Lower leg skin (tissue), 4 donors: Measurements from ENCODE around the gene KRT23. TPM values are rescaled to one million over a fixed set of nuclear protein-coding genes. Genes with fewer than 3 reads are reported as not detected.

ENCODE experiments used
- DNase-seq, 2 donors: peaks; one replicate each; pipeline ENCODE4 v3.0.0-alpha.2; 2019; ENCODE audit warnings: low spot score in 2 of 2
- H3K4me3 ChIP-seq: fragments of 200-600 bp; sonication (generic); 2 replicates; pipeline ENCODE4 v1.5.1; 2017; ENCODE audit warnings: mild to moderate bottlenecking, low read depth; ENCODE audit not compliant: poor library complexity, severe bottlenecking
- POLR2A ChIP-seq, 2 donors: fragments of 450-650 bp; IDR thresholded peaks; one replicate each; pipeline ENCODE4 v1.6.1; 2016 to 2017; ENCODE audit warnings: antibody characterized with exemption in 2 of 2, mild to moderate bottlenecking in 1 of 2, moderate library complexity in 1 of 2
- WGBS, 2 donors: methylation state at CpG; one replicate each; pipeline ENCODE4 v1.1.5; 2018; 5-methylcytosine and 5-hydroxymethylcytosine counted together
- intact Hi-C: fragments of 100-400 bp; cut with DNase I; formaldehyde crosslinking; loops from one replicate; pipeline ENCODE4 v1.15.0; 2023; ENCODE audit warnings: low total_unique reads
- total RNA-seq, 4 donors: library from RNA; depleted of rRNA; stranded (reverse); fragments of >200 nt; gene quantifications; one replicate each; pipeline ENCODE4 v1.1.0, GENCODE V29; 2016
- TF ChIP-seq, protein P1 (sequence below), 3 donors: fragments of 450-650 bp; IDR thresholded peaks; one replicate each; pipeline ENCODE4 v1.5.1; 2016; ENCODE audit warnings: antibody characterized with exemption in 3 of 3, mild to moderate bottlenecking in 3 of 3, moderate library complexity in 2 of 3

KRT23 gene
- total RNA-seq, 4 donors from 2014 or later = 302 to 577 (median 454) TPM

DNA sequence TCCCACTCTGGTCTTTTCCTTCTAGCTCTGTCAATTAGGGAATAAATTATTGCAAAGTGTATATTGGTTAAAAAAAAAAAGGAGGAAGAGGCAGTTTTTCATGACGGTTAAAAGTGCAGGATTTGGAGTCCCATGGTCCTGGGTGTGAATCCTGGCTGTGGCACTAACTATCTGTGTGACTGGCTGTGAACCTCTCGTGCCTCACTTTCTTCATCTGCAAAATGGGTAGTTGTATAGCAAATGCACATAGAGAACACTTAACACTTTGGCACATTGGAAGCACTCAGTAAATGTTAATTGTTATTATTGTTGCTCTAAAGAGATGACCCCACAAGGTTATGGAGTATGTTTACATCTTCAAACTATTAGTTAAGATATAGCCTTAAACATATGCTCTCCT lies 10.5 kb upstream of the KRT23 start:
- intact Hi-C loops = no loop called here
- TF ChIP-seq, protein P1, sequence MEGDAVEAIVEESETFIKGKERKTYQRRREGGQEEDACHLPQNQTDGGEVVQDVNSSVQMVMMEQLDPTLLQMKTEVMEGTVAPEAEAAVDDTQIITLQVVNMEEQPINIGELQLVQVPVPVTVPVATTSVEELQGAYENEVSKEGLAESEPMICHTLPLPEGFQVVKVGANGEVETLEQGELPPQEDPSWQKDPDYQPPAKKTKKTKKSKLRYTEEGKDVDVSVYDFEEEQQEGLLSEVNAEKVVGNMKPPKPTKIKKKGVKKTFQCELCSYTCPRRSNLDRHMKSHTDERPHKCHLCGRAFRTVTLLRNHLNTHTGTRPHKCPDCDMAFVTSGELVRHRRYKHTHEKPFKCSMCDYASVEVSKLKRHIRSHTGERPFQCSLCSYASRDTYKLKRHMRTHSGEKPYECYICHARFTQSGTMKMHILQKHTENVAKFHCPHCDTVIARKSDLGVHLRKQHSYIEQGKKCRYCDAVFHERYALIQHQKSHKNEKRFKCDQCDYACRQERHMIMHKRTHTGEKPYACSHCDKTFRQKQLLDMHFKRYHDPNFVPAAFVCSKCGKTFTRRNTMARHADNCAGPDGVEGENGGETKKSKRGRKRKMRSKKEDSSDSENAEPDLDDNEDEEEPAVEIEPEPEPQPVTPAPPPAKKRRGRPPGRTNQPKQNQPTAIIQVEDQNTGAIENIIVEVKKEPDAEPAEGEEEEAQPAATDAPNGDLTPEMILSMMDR (IDR thresholded peaks at IDR 0.05) = no peak
- TF ChIP-seq POLR2A (IDR thresholded peaks at IDR 0.05) = no peak
- 77 to 79% methylated on average over 2 of the region's 2 CpGs for WGBS, 2 donors

DNA sequence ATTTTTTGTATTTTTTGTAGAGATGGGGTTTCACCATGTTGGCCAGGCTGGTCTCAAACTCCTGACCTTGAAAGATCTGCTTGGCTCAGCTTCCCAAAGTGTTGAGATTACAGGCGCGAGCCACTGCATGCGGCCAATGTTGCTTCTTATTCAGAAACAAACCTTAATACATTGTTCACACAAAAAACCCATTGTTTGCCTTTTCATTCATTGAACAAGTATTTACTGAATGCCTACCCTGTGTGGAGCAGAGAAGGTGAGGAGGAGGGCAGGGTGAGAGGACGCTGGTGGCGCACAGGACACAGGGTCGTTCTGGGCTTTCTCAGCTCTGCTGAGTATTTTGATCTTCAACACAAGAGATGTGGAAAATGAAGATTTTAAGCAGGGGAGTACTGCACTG lies 8.0 kb upstream of the KRT23 start:
- intact Hi-C loops = no loop called here
- no peak overlapping the region for H3K4me3 ChIP-seq
- no peak for DNase-seq
- TF ChIP-seq POLR2A (IDR thresholded peaks at IDR 0.05) = no peak
- TF ChIP-seq, protein P1 (IDR thresholded peaks at IDR 0.05) = no peak
- WGBS, 2 donors = 73 to 91% methylated on average over 6 of the region's 6 CpGs

More for the DNA sequence above, 10.5 kb upstream of the KRT23 start:
- no peak overlapping the region for H3K4me3 ChIP-seq
- DNase-seq = no peak

DNA sequence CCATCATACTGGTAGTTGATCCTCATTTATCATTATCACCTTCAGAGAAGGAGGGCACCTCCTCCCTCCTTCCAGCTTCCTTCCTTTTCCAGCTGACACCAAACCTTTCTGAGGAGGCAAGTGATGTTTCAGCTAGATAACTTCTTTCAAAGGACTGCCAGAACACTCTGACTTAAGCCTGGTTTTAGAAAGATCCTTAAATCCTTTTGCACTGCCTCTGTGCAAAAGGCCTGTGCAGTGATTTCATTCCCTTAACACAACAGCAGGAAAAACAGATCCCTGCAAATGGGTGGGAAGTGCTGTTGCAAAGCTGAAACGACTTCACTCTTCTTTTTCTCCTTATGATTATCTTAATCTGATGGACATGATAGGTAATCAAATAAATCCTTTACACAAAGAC lies 7.1 kb upstream of the KRT23 start:
- TF ChIP-seq, protein P1 (IDR thresholded peaks at IDR 0.05) = no peak
- no peak for TF ChIP-seq POLR2A (IDR thresholded peaks at IDR 0.05)

DNA sequence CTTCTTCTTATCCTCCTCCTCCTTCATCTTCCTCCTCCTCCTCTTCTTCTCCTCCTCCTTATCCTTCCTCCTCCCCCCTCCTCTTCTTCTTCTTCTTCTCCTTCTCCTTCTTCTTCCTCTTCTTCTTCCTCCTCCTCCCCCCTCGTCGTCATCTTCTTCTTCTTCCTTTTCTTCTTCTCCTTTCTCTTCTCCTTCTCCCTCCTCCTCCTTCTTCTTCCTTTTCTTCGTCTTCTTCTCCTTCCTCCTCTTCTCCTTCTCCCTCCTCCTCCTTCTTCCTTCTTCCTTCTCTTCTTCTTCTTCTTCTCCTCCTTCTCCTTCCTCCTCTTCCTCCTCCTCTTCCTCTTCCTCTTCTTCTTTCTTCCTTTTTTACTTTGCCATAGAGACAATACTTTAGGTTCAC lies 5.1 kb upstream of the KRT23 start:
- intact Hi-C loops = no loop called here
- DNase-seq = no peak
- H3K4me3 ChIP-seq = no peak overlapping the region
- TF ChIP-seq POLR2A (IDR thresholded peaks at IDR 0.05) = no peak
- TF ChIP-seq, protein P1 (IDR thresholded peaks at IDR 0.05) = no peak
- 79 to 94% methylated on average over 3 of the region's 3 CpGs for WGBS, 2 donors

More for the DNA sequence above, 7.1 kb upstream of the KRT23 start:
- 41 to 51% methylated on average over 1 of the region's 1 CpG for WGBS, 2 donors
- no peak overlapping the region for H3K4me3 ChIP-seq
- intact Hi-C loops = no loop called here
- no peak for DNase-seq

DNA sequence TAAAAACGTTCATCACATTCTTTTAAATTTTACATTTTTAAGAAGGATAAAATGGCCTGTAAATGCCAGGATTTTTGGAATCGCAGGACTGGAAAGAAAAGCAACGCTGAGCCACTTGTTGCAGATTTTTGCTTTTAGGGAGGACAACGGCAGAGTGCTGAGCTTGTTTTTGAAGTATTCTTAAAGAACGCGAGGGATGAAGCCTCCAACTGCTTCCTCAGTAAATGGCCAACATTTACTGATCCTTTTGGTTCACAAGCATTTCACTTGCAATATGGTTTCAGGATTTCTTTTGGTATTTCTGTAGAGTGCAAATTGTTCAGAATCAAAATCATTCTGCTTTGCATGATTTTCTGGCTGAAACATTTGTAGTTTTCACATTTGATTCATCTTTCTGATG lies 2.8 kb upstream of the KRT23 start:
- intact Hi-C loops = no loop called here
- 75 to 87% methylated on average over 6 of the region's 6 CpGs for WGBS, 2 donors
- no peak for DNase-seq
- TF ChIP-seq, protein P1 (IDR thresholded peaks at IDR 0.05) = no peak
- no peak for TF ChIP-seq POLR2A (IDR thresholded peaks at IDR 0.05)
- H3K4me3 ChIP-seq = no peak overlapping the region

DNA sequence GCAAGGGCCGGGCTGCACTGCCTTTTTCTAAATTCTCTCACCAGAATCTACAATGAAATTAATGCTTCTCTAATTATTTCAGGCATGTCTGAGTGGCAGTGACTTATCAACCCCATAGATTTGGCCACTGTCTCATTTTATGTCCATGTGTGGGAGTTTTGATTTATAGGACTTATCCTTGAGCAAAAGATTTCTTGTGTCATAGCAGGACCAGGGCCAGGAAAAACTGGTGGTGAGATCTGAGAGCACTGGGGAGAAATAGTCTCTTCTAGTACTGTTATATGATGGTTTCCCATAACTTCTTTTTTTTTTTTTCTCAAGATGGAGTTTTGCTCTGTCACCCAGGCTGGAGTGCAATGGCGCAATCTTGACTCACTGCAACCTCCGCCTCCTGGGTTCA lies 1.5 kb upstream of the KRT23 start:
- 77 to 82% methylated on average over 3 of the region's 3 CpGs for WGBS, 2 donors
- intact Hi-C loops = no loop called here
- no peak for TF ChIP-seq POLR2A (IDR thresholded peaks at IDR 0.05)
- TF ChIP-seq, protein P1 (IDR thresholded peaks at IDR 0.05) = no peak
- no peak overlapping the region for H3K4me3 ChIP-seq
- no peak for DNase-seq
